Measurements from ENCODE around the gene UBXN1. TPM values are rescaled to one million over a fixed set of nuclear protein-coding genes. Genes with fewer than 3 reads are reported as not detected.

The UBXN1 gene
- total RNA-seq, 1 experiment from 2014 or later, result 118 TPM

GRCh38 chr11:62688491-62688890 lies 9.6 kb upstream of the UBXN1 start:
- Histone ChIP-seq H2BK20ac (ENCODE audit: low read depth, low read length, poor library complexity, severe bottlenecking) (no peak overlapping the region), H3K4ac (ENCODE audit: low read depth, low read length) (no peak overlapping the region), H2BK15ac (ENCODE audit: low read depth, low read length) (no peak overlapping the region), H3K23me2 (ENCODE audit: insufficient read length, low read depth, low read length, poor library complexity, severe bottlenecking) (no peaks in the 10 kb centered on the region), H3K79me2 (ENCODE audit: insufficient read depth, low read length) (no peaks in the 10 kb centered on the region), H3K18ac (ENCODE audit: insufficient read length, low read depth, low read length) (no peak overlapping the region), H3K79me1 (ENCODE audit: insufficient read depth, low read depth, low read length, poor library complexity, severe bottlenecking) (no peaks in the 10 kb centered on the region), H3T11ph (ENCODE audit: low read length) (no peak overlapping the region), H2BK120ac (ENCODE audit: low read depth, low read length, poor library complexity, severe bottlenecking) (no peak overlapping the region), H3K23ac (ENCODE audit: insufficient read length, low read depth, low read length) (no peak overlapping the region), H3K56ac (ENCODE audit: insufficient read length, low read depth, low read length) (no peak overlapping the region), H4K20me1 (ENCODE audit: control insufficient read depth, insufficient read depth, insufficient read length) (no peaks in the 10 kb centered on the region), H2BK5ac (ENCODE audit: insufficient read length, low read length) (no peak overlapping the region), H3K27me3 (ENCODE audit: insufficient read depth, low read length) (no peaks in the 10 kb centered on the region), H3K27ac (ENCODE audit: insufficient read length, low read depth, low read length) (no peak overlapping the region), H3K4me1 (ENCODE audit: insufficient read depth, low read length) (no peaks in the 10 kb centered on the region), H2AK5ac (ENCODE audit: insufficient read length, low read length) (no peak overlapping the region), H4K91ac (ENCODE audit: insufficient read length, low read depth, low read length) (no peak overlapping the region), H3K4me2 (ENCODE audit: insufficient read depth, insufficient read length, low read length) (no peak overlapping the region), H3K9me3 (ENCODE audit: control insufficient read depth, low read depth, low read length) (no peaks in the 10 kb centered on the region), H4K5ac (ENCODE audit: insufficient read length, low read depth, low read length) (no peak overlapping the region), H3K14ac (ENCODE audit: insufficient read depth, low read length) (no peak overlapping the region), H4K8ac (replicated peaks; ENCODE audit: insufficient read length, low read depth, low read length) (no peak overlapping the region), H2BK12ac (ENCODE audit: insufficient read length, low read depth, low read length) (no peak overlapping the region), H3K9ac (ENCODE audit: extremely low read depth, insufficient read length, low read length) (no peak overlapping the region), H2AFZ (ENCODE audit: low read length) (no peak overlapping the region)
- Mint-ChIP-seq H3K9me3 (no peaks in the 10 kb centered on the region; a peak in 1 of 5 replicates), H3K27me3 (ENCODE audit: low read depth) (no peaks in the 10 kb centered on the region), H3K4me3 (no peak overlapping the region), H3K36me3 (ENCODE audit: insufficient read depth in 1 of 3, low read depth in 3 of 3) (peaks cover 9 to 29% (median 28%) of the 10 kb centered on the region in 3 experiments; a peak in 5 of 7 replicates), H3K27ac (peak overlapping the region in 1 of 3 experiments; percentile 38; a peak in 2 of 7 replicates), H3K4me1 (peaks cover 0 to 10% of the 10 kb centered on the region in 2 experiments; a peak in 3 of 4 replicates)
- WGBS (ENCODE audit: extremely low coverage, insufficient read length, low lambda C conversion rate), result no CpG with 5 or more reads among the region's 1 CpG
- no peak for DNase-seq
- TF ChIP-seq CTCF (conservative IDR thresholded peaks at IDR 0.05), result no peak
